ENCODE data around the gene DCPS.
"Not testable (repeated sequence)": the region's sequence is repeated elsewhere in the genome, so short reads cannot be mapped to it uniquely, and the experiment has no call there.

DCPS gene

GRCh38 chr11:126363706-126364248, 59.9 kb downstream of the DCPS start:
- TF ChIP-seq EZH2phosphoT487 (conservative IDR thresholded peaks at IDR 0.05; ENCODE audit: low read length) (no peak), CTCF (IDR thresholded peaks at IDR 0.05; ENCODE audit: insufficient read depth, low read length, poor library complexity, severe bottlenecking) (no peak)
- Histone ChIP-seq H3K27ac (ENCODE audit: low read depth, low read length) (no peak overlapping the region), H3K4me2 (ENCODE audit: low read depth, low read length, poor library complexity, severe bottlenecking) (no peak overlapping the region), H3K9me3 (ENCODE audit: insufficient read depth, low read length) (no peaks in the 10 kb centered on the region), H3K36me3 (ENCODE audit: low read length) (no peaks in the 10 kb centered on the region), H3K27me3 (ENCODE audit: low read length) (no peaks in the 10 kb centered on the region), H3K79me2 (ENCODE audit: insufficient read depth, low read length) (no peaks in the 10 kb centered on the region), H3K9me2 (replicated peaks; ENCODE audit: insufficient read depth, low read length) (no peaks in the 10 kb centered on the region), H3K9ac (ENCODE audit: low read length) (no peak overlapping the region), H3K4me3 (ENCODE audit: insufficient read depth, low read length, poor library complexity, severe bottlenecking) (no peak overlapping the region), H3F3A (ENCODE audit: insufficient read depth) (no peaks in the 10 kb centered on the region), H4K20me1 (ENCODE audit: low read depth, low read length) (no peaks in the 10 kb centered on the region), H2AFZ (ENCODE audit: low read depth, low read length, severe bottlenecking) (no peak overlapping the region)

- not testable (repeated sequence) for H2AFZ ChIP-seq (ENCODE audit: low read depth, low read length, severe bottlenecking); H3K9ac ChIP-seq (ENCODE audit: low read length); H3K4me2 ChIP-seq (ENCODE audit: low read depth, low read length, poor library complexity, severe bottlenecking); H3K79me2 ChIP-seq (ENCODE audit: insufficient read depth, low read length); H3K36me3 ChIP-seq (ENCODE audit: low read length); H3F3A ChIP-seq (ENCODE audit: insufficient read depth); H3K9me2 ChIP-seq (replicated peaks; ENCODE audit: insufficient read depth, low read length); H3K9me3 ChIP-seq (ENCODE audit: insufficient read depth, low read length); H3K4me3 ChIP-seq (ENCODE audit: insufficient read depth, low read length, poor library complexity, severe bottlenecking); H3K27me3 ChIP-seq (ENCODE audit: low read length); H3K27ac ChIP-seq (ENCODE audit: low read depth, low read length); H4K20me1 ChIP-seq (ENCODE audit: low read depth, low read length)
Observed at GRCh38 chr11:126364735-126365134, 60.9 kb downstream of the DCPS start.

GRCh38 chr11:126365508-126365907, 61.6 kb downstream of the DCPS start:
- H3K27me3 ChIP-seq (ENCODE audit: low read length); H2AFZ ChIP-seq (ENCODE audit: low read depth, low read length, severe bottlenecking); H3K9me2 ChIP-seq (replicated peaks; ENCODE audit: insufficient read depth, low read length); H4K20me1 ChIP-seq (ENCODE audit: low read depth, low read length); H3F3A ChIP-seq (ENCODE audit: insufficient read depth); H3K9me3 ChIP-seq (ENCODE audit: insufficient read depth, low read length); H3K4me2 ChIP-seq (ENCODE audit: low read depth, low read length, poor library complexity, severe bottlenecking); H3K4me3 ChIP-seq (ENCODE audit: insufficient read depth, low read length, poor library complexity, severe bottlenecking); H3K9ac ChIP-seq (ENCODE audit: low read length); H3K27ac ChIP-seq (ENCODE audit: low read depth, low read length); H3K79me2 ChIP-seq (ENCODE audit: insufficient read depth, low read length); H3K36me3 ChIP-seq (ENCODE audit: low read length): not testable (repeated sequence)

GRCh38 chr11:126366064-126366822, 62.4 kb downstream of the DCPS start:
- Histone ChIP-seq H3K4me3 (ENCODE audit: insufficient read depth, low read length, poor library complexity, severe bottlenecking) (no peak overlapping the region), H3K9ac (ENCODE audit: low read length) (no peak overlapping the region), H3K9me3 (ENCODE audit: insufficient read depth, low read length) (no peaks in the 10 kb centered on the region), H3K36me3 (ENCODE audit: low read length) (no peaks in the 10 kb centered on the region), H3F3A (ENCODE audit: insufficient read depth) (no peaks in the 10 kb centered on the region), H3K4me2 (ENCODE audit: low read depth, low read length, poor library complexity, severe bottlenecking) (no peak overlapping the region), H3K27ac (ENCODE audit: low read depth, low read length) (no peak overlapping the region), H2AFZ (ENCODE audit: low read depth, low read length, severe bottlenecking) (no peak overlapping the region), H3K27me3 (ENCODE audit: low read length) (no peaks in the 10 kb centered on the region), H3K79me2 (ENCODE audit: insufficient read depth, low read length) (no peaks in the 10 kb centered on the region), H3K9me2 (replicated peaks; ENCODE audit: insufficient read depth, low read length) (no peaks in the 10 kb centered on the region), H4K20me1 (ENCODE audit: low read depth, low read length) (no peaks in the 10 kb centered on the region)
- no peak for TF ChIP-seq CTCF (IDR thresholded peaks at IDR 0.05; ENCODE audit: insufficient read depth, low read length, poor library complexity, severe bottlenecking)
- no peak for TF ChIP-seq EZH2phosphoT487 (conservative IDR thresholded peaks at IDR 0.05; ENCODE audit: low read length)

GRCh38 chr11:126366823-126367654, 63.2 kb downstream of the DCPS start:
- H3K27ac ChIP-seq (ENCODE audit: low read depth, low read length); H3F3A ChIP-seq (ENCODE audit: insufficient read depth); H4K20me1 ChIP-seq (ENCODE audit: low read depth, low read length); H3K36me3 ChIP-seq (ENCODE audit: low read length); H2AFZ ChIP-seq (ENCODE audit: low read depth, low read length, severe bottlenecking); H3K27me3 ChIP-seq (ENCODE audit: low read length); H3K4me3 ChIP-seq (ENCODE audit: insufficient read depth, low read length, poor library complexity, severe bottlenecking); H3K4me2 ChIP-seq (ENCODE audit: low read depth, low read length, poor library complexity, severe bottlenecking); H3K9me2 ChIP-seq (replicated peaks; ENCODE audit: insufficient read depth, low read length); H3K79me2 ChIP-seq (ENCODE audit: insufficient read depth, low read length); H3K9me3 ChIP-seq (ENCODE audit: insufficient read depth, low read length); H3K9ac ChIP-seq (ENCODE audit: low read length): not testable (repeated sequence)

- H3K9me3 ChIP-seq (ENCODE audit: insufficient read depth, low read length); H2AFZ ChIP-seq (ENCODE audit: low read depth, low read length, severe bottlenecking); H3K4me2 ChIP-seq (ENCODE audit: low read depth, low read length, poor library complexity, severe bottlenecking); H3K9me2 ChIP-seq (replicated peaks; ENCODE audit: insufficient read depth, low read length); H3F3A ChIP-seq (ENCODE audit: insufficient read depth); H3K4me3 ChIP-seq (ENCODE audit: insufficient read depth, low read length, poor library complexity, severe bottlenecking); H3K27me3 ChIP-seq (ENCODE audit: low read length); H3K79me2 ChIP-seq (ENCODE audit: insufficient read depth, low read length); H4K20me1 ChIP-seq (ENCODE audit: low read depth, low read length); H3K9ac ChIP-seq (ENCODE audit: low read length); H3K27ac ChIP-seq (ENCODE audit: low read depth, low read length); H3K36me3 ChIP-seq (ENCODE audit: low read length): not testable (repeated sequence)
Observed at GRCh38 chr11:126367806-126368205, 63.9 kb downstream of the DCPS start.

Data from SU-DHL-6 (cell line).